HepG2 (cell line): ENCODE data around the gene B4GALT5. TPM values are rescaled to one million over a fixed set of nuclear protein-coding genes. Genes with fewer than 3 reads are reported as not detected.

Experiments
- EED ChIP-seq: sonication (generic); formaldehyde crosslinking; IDR thresholded peaks from 2 replicates; pipeline ENCODE4 v1.5.0; 2020; ENCODE audit warnings: mild to moderate bottlenecking, missing genetic modification reagents
- EZH2 ChIP-seq: conservative IDR thresholded peaks from 2 replicates; pipeline ENCODE4 v1.6.1; 2012; ENCODE audit warnings: mild to moderate bottlenecking, low read depth, low read length, moderate library complexity
- FOXA1 ChIP-seq, 2 experiments: fragments of 450-650 bp in 1 of 2; sonication (generic) in 1 of 2; formaldehyde crosslinking in 1 of 2; IDR thresholded peaks; 2 replicates each; pipeline versions ENCODE4 v1.4.0 to v1.6.1; 2016 to 2020; ENCODE audit warnings: missing genetic modification reagents in 1 of 2
- FOXA3 ChIP-seq: IDR thresholded peaks from 2 replicates; pipeline ENCODE4 v1.6.1; 2016; ENCODE audit warnings: missing genetic modification reagents, missing compliant biosample characterization
- FOXK1 ChIP-seq: sonication (generic); formaldehyde crosslinking; IDR thresholded peaks from 2 replicates; pipeline ENCODE4 v1.4.0; 2020; ENCODE audit warnings: low read depth, missing genetic modification reagents, borderline replicate concordance
- HIVEP1 ChIP-seq: sonication (generic); formaldehyde crosslinking; IDR thresholded peaks from 2 replicates; pipeline ENCODE4 v1.4.0; 2020; ENCODE audit warnings: mild to moderate bottlenecking, missing genetic modification reagents
- IRX3 ChIP-seq: sonication (generic); formaldehyde crosslinking; IDR thresholded peaks from 2 replicates; pipeline ENCODE4 v1.8.1; 2023; ENCODE audit warnings: mild to moderate bottlenecking, low read depth, missing genetic modification reagents, borderline replicate concordance
- KAT8 ChIP-seq: IDR thresholded peaks from 2 replicates; pipeline ENCODE4 v1.6.1; 2016; ENCODE audit warnings: missing genetic modification reagents, missing compliant biosample characterization
- KDM1A ChIP-seq: IDR thresholded peaks from 2 replicates; pipeline ENCODE4 v1.6.1; 2016; ENCODE audit warnings: missing compliant biosample characterization
- KLF11 ChIP-seq: IDR thresholded peaks from 2 replicates; pipeline ENCODE4 v1.6.1; 2016; ENCODE audit warnings: missing compliant biosample characterization
- KLF16 ChIP-seq, 2 experiments: sonication (generic) in 1 of 2; formaldehyde crosslinking in 1 of 2; IDR thresholded peaks; 2 replicates each; pipeline versions ENCODE4 v1.6.1 to v1.8.0; 2016 to 2023; ENCODE audit warnings: missing genetic modification reagents in 2 of 2, missing compliant biosample characterization in 1 of 2
- PAX8 ChIP-seq: sonication (generic); formaldehyde crosslinking; IDR thresholded peaks from 2 replicates; pipeline ENCODE4 v1.8.0; 2022; ENCODE audit warnings: mild to moderate bottlenecking, missing genetic modification reagents, borderline replicate concordance
- SP4 ChIP-seq: sonication (generic); formaldehyde crosslinking; IDR thresholded peaks from 2 replicates; pipeline ENCODE4 v1.8.1; 2023; ENCODE audit warnings: mild to moderate bottlenecking, missing genetic modification reagents
- SRSF4 ChIP-seq: fragments of 200-400 bp; formaldehyde crosslinking; IDR thresholded peaks from one replicate; pipeline ENCODE4 v1.6.1; 2018; ENCODE audit warnings: mild to moderate bottlenecking, low read depth, low read length, moderate library complexity; ENCODE audit not compliant: poor library complexity, severe bottlenecking
- THYN1 ChIP-seq: sonication (generic); formaldehyde crosslinking; IDR thresholded peaks from 2 replicates; pipeline ENCODE4 v1.8.1; 2023; ENCODE audit warnings: low read depth, mild to moderate bottlenecking, moderate library complexity, missing genetic modification reagents, borderline replicate concordance
- TOE1 ChIP-seq: sonication (generic); formaldehyde crosslinking; IDR thresholded peaks from 2 replicates; pipeline ENCODE4 v1.4.0; 2020; ENCODE audit warnings: mild to moderate bottlenecking, missing genetic modification reagents
- ZC3H13 ChIP-seq: sonication (generic); formaldehyde crosslinking; IDR thresholded peaks from 2 replicates; pipeline ENCODE4 v1.8.1; 2023; ENCODE audit warnings: mild to moderate bottlenecking, missing genetic modification reagents, moderate library complexity
- ZNF264 ChIP-seq: sonication (generic); formaldehyde crosslinking; IDR thresholded peaks from 2 replicates; pipeline ENCODE4 v1.4.0; 2020; ENCODE audit warnings: missing genetic modification reagents
- ZNF446 ChIP-seq: sonication (generic); formaldehyde crosslinking; IDR thresholded peaks from 2 replicates; pipeline ENCODE4 v1.5.0; 2020; ENCODE audit warnings: mild to moderate bottlenecking, missing genetic modification reagents
- ZNF451 ChIP-seq: sonication (generic); formaldehyde crosslinking; IDR thresholded peaks from 2 replicates; pipeline ENCODE4 v1.5.0; 2020; ENCODE audit warnings: mild to moderate bottlenecking, missing genetic modification reagents
- ZNF496 ChIP-seq: sonication (generic); formaldehyde crosslinking; IDR thresholded peaks from 2 replicates; pipeline ENCODE4 v1.8.1; 2023; ENCODE audit warnings: mild to moderate bottlenecking, moderate library complexity, missing genetic modification reagents; ENCODE audit not compliant: insufficient replicate concordance
- ZNF570 ChIP-seq: sonication (generic); formaldehyde crosslinking; IDR thresholded peaks from 2 replicates; pipeline ENCODE4 v1.4.0; 2020; ENCODE audit warnings: mild to moderate bottlenecking, missing genetic modification reagents, borderline replicate concordance
- ZNF616 ChIP-seq: sonication (generic); formaldehyde crosslinking; IDR thresholded peaks from 2 replicates; pipeline ENCODE4 v1.5.0; 2020; ENCODE audit warnings: low read depth, mild to moderate bottlenecking, missing genetic modification reagents
- ZSCAN9 ChIP-seq: IDR thresholded peaks from 2 replicates; pipeline ENCODE4 v1.6.1; 2016; ENCODE audit warnings: borderline replicate concordance
- polyA plus RNA-seq, 8 experiments: library from polyadenylated mRNA; depleted of rRNA in 3 of 8; stranded (reverse) in 7 of 8; unstranded in 1 of 8; fragments of >200 nt; fragmentation: Illumina TruSeq in 4 of 8; extraction: Trizol in 4 of 8; gene quantifications; 2 replicates each; pipeline versions ENCODE4 v1.2.1 to v1.2.3, GENCODE V29; 2011 to 2016; ENCODE audit warnings: low read depth in 4 of 8, missing spikeins in 1 of 8, mixed read lengths in 1 of 8; ENCODE audit not compliant: insufficient read depth in 1 of 8
- total RNA-seq, 5 experiments: library from RNA; depleted of rRNA; stranded (reverse); fragments of >200 nt; fragmentation: Illumina TruSeq; extraction: Trizol; gene quantifications; 2 replicates each; pipeline ENCODE4 v1.2.3, GENCODE V29; 2016; ENCODE audit warnings: low read depth in 1 of 5
- TF ChIP-seq, protein P1 (sequence below): sonication (generic); formaldehyde crosslinking; IDR thresholded peaks from 2 replicates; pipeline ENCODE4 v1.9.0; 2021; ENCODE audit warnings: missing genetic modification reagents, mild to moderate bottlenecking, borderline replicate concordance
- TF ChIP-seq, protein P2 (sequence below): sonication (generic); formaldehyde crosslinking; IDR thresholded peaks from 2 replicates; pipeline ENCODE4 v1.4.0; 2020; ENCODE audit warnings: missing genetic modification reagents, borderline replicate concordance
- TF ChIP-seq, protein P3 (sequence below): sonication (generic); formaldehyde crosslinking; IDR thresholded peaks from 2 replicates; pipeline ENCODE4 v1.5.0; 2020; ENCODE audit warnings: missing genetic modification reagents

Gene B4GALT5
- total and polyA plus RNA-seq, 2 of the 13 experiments (the other 11 are each of a cell fraction or from before 2014, with no cell fraction given), result 27.3 to 30.9 TPM

DNA sequence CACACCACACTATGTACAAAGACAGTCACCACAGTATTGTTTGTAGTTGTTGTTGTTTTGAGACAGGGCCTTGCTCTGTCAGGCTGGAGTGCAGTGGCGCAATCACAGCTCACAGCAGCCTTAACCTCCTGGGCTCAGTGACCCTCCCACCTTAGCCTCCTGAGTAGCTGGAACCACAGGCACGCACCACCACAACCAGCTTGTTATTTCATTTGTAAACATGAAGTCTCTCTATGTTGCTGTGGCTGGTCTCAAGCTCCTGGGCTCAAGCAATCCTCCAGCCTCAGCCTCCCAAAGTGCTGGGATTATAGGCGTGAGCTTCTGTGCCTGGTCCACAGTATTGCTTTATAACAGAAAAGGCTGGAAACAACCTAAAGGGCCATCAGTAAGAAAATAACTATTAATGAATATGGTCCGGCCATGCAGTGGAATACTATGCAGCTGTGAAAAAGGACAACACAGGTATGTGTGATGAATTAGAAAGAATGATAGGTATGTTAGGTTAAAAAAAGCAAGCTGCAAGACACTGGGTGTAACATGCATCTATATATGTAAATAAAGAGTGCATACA, 115.8 kb downstream of the B4GALT5 start (continued):
- TF ChIP-seq SRSF4 (no peak), IRX3 (CRISPR knock-in tag) (no peak), HIVEP1 (no peak), FOXA3 (CRISPR knock-in tag) (0 out of 2 replicates have a peak, but pooled peaks have one; percentile 6), EED (CRISPR knock-in tag) (no peak), ZC3H13 (CRISPR knock-in tag) (no peak), KAT8 (CRISPR knock-in tag) (no peak), ZNF616 (no peak), PAX8 (CRISPR knock-in tag) (no peak), ZNF451 (CRISPR knock-in tag) (no peak), FOXK1 (peak; percentile 64; the same call in 1 of the 2 replicates), KLF16 (CRISPR knock-in tag; IDR thresholded peaks at IDR 0.05) (0 out of 4 replicates have a peak, but pooled peaks of 1 of the 2 experiments have one; percentile 36), ZNF446 (CRISPR knock-in tag) (no peak), ZNF264 (no peak), FOXA1 (IDR thresholded peaks at IDR 0.05) (no peak), FOXA1 (CRISPR knock-in tag; IDR thresholded peaks at IDR 0.05) (peak; percentile 29; the same call in 1 of the 2 replicates), SP4 (CRISPR knock-in tag) (no peak), KDM1A (CRISPR knock-in tag) (0 out of 2 replicates have a peak, but pooled peaks have one; percentile 66), KLF11 (CRISPR knock-in tag) (no peak), ZNF570 (CRISPR knock-in tag) (no peak), ZSCAN9 (CRISPR knock-in tag) (no peak), EZH2 (no peak), THYN1 (CRISPR knock-in tag) (no peak), ZNF496 (CRISPR knock-in tag) (no peak), TOE1 (CRISPR knock-in tag) (no peak)
- TF ChIP-seq, protein P1, sequence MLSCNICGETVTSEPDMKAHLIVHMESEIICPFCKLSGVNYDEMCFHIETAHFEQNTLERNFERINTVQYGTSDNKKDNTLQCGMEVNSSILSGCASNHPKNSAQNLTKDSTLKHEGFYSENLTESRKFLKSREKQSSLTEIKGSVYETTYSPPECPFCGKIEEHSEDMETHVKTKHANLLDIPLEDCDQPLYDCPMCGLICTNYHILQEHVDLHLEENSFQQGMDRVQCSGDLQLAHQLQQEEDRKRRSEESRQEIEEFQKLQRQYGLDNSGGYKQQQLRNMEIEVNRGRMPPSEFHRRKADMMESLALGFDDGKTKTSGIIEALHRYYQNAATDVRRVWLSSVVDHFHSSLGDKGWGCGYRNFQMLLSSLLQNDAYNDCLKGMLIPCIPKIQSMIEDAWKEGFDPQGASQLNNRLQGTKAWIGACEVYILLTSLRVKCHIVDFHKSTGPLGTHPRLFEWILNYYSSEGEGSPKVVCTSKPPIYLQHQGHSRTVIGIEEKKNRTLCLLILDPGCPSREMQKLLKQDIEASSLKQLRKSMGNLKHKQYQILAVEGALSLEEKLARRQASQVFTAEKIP, result no peak
- TF ChIP-seq, protein P2, sequence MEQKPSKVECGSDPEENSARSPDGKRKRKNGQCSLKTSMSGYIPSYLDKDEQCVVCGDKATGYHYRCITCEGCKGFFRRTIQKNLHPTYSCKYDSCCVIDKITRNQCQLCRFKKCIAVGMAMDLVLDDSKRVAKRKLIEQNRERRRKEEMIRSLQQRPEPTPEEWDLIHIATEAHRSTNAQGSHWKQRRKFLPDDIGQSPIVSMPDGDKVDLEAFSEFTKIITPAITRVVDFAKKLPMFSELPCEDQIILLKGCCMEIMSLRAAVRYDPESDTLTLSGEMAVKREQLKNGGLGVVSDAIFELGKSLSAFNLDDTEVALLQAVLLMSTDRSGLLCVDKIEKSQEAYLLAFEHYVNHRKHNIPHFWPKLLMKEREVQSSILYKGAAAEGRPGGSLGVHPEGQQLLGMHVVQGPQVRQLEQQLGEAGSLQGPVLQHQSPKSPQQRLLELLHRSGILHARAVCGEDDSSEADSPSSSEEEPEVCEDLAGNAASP, result no peak
- TF ChIP-seq, protein P3, sequence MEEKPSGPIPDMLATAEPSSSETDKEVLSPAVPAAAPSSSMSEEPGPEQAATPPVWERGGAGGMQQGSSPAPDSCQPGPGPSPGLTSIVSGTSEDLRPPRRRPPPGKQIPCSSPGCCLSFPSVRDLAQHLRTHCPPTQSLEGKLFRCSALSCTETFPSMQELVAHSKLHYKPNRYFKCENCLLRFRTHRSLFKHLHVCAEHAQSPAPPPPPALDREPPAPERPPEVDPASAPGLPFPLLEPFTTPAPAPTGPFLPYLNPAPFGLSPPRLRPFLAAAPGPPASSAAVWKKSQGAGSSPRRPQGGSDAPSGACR, result no peak
